Measurements from ENCODE around the gene CAPN13.

Gene CAPN13

DNA sequence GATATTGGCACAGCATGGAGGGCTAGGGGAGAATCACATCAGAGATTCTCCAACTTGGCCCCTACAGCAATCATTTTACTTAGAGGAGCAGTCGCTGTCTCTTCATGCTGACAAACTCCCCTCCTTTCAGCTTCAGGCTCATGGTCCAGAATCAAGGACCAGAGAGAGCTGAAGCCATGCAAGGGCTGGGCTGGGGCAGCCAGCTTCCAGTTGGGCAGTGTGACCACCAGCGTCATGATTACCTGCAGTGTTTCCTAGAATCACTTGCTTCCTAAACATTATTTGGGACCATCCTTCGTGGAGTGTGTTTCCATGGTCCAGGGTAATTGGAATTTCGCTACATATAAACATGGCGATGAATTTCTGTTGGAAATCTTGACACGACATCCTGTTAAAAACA is 54.4 kb downstream of the CAPN13 start:
- Histone ChIP-seq H3K36me3 (ENCODE audit: insufficient read depth, low read length) (no peaks in the 10 kb centered on the region), H3K9me2 (replicated peaks; ENCODE audit: low read depth, low read length) (no peaks in the 10 kb centered on the region), H3K9me3 (ENCODE audit: insufficient read depth, low read depth, low read length) (no peaks in the 10 kb centered on the region), H3K27me3 (ENCODE audit: insufficient read depth, low read length, poor library complexity, severe bottlenecking) (no peaks in the 10 kb centered on the region), H3K4me3 (ENCODE audit: low read length, poor library complexity, severe bottlenecking) (no peak overlapping the region), H3K4me2 (ENCODE audit: low read depth, low read length, poor library complexity, severe bottlenecking) (no peak overlapping the region), H3K4me1 (ENCODE audit: insufficient read depth, low read length, poor library complexity, severe bottlenecking) (no peaks in the 10 kb centered on the region), H4K20me1 (ENCODE audit: insufficient read depth, low read length, poor library complexity, severe bottlenecking) (no peaks in the 10 kb centered on the region), H3K9ac (ENCODE audit: low read depth, low read length, poor library complexity, severe bottlenecking) (no peak overlapping the region), H3K79me2 (ENCODE audit: insufficient read depth, low read length) (no peaks in the 10 kb centered on the region), H2AFZ (ENCODE audit: low read length) (no peak overlapping the region), H3F3A (ENCODE audit: low read depth) (no peaks in the 10 kb centered on the region)
- TF ChIP-seq, protein P1, sequence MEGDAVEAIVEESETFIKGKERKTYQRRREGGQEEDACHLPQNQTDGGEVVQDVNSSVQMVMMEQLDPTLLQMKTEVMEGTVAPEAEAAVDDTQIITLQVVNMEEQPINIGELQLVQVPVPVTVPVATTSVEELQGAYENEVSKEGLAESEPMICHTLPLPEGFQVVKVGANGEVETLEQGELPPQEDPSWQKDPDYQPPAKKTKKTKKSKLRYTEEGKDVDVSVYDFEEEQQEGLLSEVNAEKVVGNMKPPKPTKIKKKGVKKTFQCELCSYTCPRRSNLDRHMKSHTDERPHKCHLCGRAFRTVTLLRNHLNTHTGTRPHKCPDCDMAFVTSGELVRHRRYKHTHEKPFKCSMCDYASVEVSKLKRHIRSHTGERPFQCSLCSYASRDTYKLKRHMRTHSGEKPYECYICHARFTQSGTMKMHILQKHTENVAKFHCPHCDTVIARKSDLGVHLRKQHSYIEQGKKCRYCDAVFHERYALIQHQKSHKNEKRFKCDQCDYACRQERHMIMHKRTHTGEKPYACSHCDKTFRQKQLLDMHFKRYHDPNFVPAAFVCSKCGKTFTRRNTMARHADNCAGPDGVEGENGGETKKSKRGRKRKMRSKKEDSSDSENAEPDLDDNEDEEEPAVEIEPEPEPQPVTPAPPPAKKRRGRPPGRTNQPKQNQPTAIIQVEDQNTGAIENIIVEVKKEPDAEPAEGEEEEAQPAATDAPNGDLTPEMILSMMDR (conservative IDR thresholded peaks at IDR 0.05; ENCODE audit: low read length): no peak
- TF ChIP-seq EZH2phosphoT487 (IDR thresholded peaks at IDR 0.05; ENCODE audit: borderline replicate concordance): no peak

DNA sequence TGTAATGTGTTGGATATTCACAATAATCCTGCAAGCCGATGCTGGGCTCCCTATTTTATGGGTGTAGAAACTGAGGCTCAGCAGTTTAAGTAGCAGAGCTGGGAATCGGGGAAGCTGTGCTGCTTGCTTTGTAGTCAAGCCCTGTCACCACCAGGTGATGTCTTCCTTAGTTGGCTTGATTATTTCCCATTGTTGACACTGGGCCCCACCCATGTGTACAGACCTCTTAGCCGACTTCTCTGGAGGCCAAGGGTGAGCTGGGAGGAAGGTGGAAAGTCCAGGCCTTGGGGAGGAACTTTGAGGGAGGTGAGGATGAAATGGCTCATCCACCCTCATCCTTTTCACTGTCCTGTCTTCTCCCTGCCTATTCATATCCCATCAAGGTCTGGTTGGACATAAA is 60.0 kb downstream of the CAPN13 start:
- no peak for TF ChIP-seq EZH2phosphoT487 (IDR thresholded peaks at IDR 0.05; ENCODE audit: borderline replicate concordance)
- TF ChIP-seq, protein P1 (conservative IDR thresholded peaks at IDR 0.05; ENCODE audit: low read length): no peak
- no peak overlapping the region for H3K4me3 ChIP-seq (ENCODE audit: low read length, poor library complexity, severe bottlenecking)
- no peaks in the 10 kb centered on the region for H3K9me3 ChIP-seq (ENCODE audit: insufficient read depth, low read depth, low read length)
- H4K20me1 ChIP-seq (ENCODE audit: insufficient read depth, low read length, poor library complexity, severe bottlenecking): no peaks in the 10 kb centered on the region
- no peaks in the 10 kb centered on the region for H3F3A ChIP-seq (ENCODE audit: low read depth)
- H3K4me1 ChIP-seq (ENCODE audit: insufficient read depth, low read length, poor library complexity, severe bottlenecking): no peaks in the 10 kb centered on the region
- no peaks in the 10 kb centered on the region for H3K36me3 ChIP-seq (ENCODE audit: insufficient read depth, low read length)
- no peaks in the 10 kb centered on the region for H3K9me2 ChIP-seq (replicated peaks; ENCODE audit: low read depth, low read length)
- H2AFZ ChIP-seq (ENCODE audit: low read length): no peak overlapping the region
- no peak overlapping the region for H3K4me2 ChIP-seq (ENCODE audit: low read depth, low read length, poor library complexity, severe bottlenecking)
- H3K79me2 ChIP-seq (ENCODE audit: insufficient read depth, low read length): no peaks in the 10 kb centered on the region
- no peaks in the 10 kb centered on the region for H3K27me3 ChIP-seq (ENCODE audit: insufficient read depth, low read length, poor library complexity, severe bottlenecking)
- no peak overlapping the region for H3K9ac ChIP-seq (ENCODE audit: low read depth, low read length, poor library complexity, severe bottlenecking)

DNA sequence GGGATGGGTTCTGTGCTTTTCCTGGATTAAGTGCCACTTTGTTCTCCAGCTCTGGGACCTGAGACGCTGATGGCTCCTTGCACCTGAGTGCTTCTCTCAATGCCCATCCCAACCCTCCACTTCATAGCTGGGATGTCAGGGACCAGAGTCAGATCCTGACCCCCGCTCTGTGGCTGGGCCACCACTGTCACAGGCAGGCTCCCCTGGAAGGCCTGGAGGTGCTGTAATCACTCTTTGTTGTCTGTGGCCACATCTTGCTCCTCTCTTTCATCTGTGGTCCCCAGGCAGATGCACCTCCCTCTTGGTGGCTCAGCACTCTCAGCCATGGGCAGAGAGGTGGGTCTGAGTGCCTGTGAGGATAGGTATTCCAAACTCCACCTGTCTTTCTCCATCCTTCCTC is 62.4 kb downstream of the CAPN13 start:
- Histone ChIP-seq H3K4me1 (ENCODE audit: insufficient read depth, low read length, poor library complexity, severe bottlenecking) (no peaks in the 10 kb centered on the region), H3K4me2 (ENCODE audit: low read depth, low read length, poor library complexity, severe bottlenecking) (no peak overlapping the region), H3K36me3 (ENCODE audit: insufficient read depth, low read length) (no peaks in the 10 kb centered on the region), H3F3A (ENCODE audit: low read depth) (no peaks in the 10 kb centered on the region), H3K9ac (ENCODE audit: low read depth, low read length, poor library complexity, severe bottlenecking) (no peak overlapping the region), H3K9me2 (replicated peaks; ENCODE audit: low read depth, low read length) (no peaks in the 10 kb centered on the region), H2AFZ (ENCODE audit: low read length) (no peak overlapping the region), H3K27me3 (ENCODE audit: insufficient read depth, low read length, poor library complexity, severe bottlenecking) (no peaks in the 10 kb centered on the region), H3K79me2 (ENCODE audit: insufficient read depth, low read length) (no peaks in the 10 kb centered on the region), H3K9me3 (ENCODE audit: insufficient read depth, low read depth, low read length) (no peaks in the 10 kb centered on the region), H3K4me3 (ENCODE audit: low read length, poor library complexity, severe bottlenecking) (no peak overlapping the region), H4K20me1 (ENCODE audit: insufficient read depth, low read length, poor library complexity, severe bottlenecking) (no peaks in the 10 kb centered on the region)
- TF ChIP-seq EZH2phosphoT487 (IDR thresholded peaks at IDR 0.05; ENCODE audit: borderline replicate concordance): no peak
- TF ChIP-seq, protein P1 (conservative IDR thresholded peaks at IDR 0.05; ENCODE audit: low read length): no peak
